Measurements from ENCODE around the gene EMP1. TPM values are rescaled to one million over a fixed set of nuclear protein-coding genes. Genes with fewer than 3 reads are reported as not detected.

EMP1 gene
- total and polyA plus RNA-seq, 9 of the 15 experiments (the other 6 are each of a cell fraction or from before 2014, with no cell fraction given) = 0.10 to 0.60 TPM; not detected in 7

GRCh38 chr12:13248964-13249363, 52.4 kb downstream of the EMP1 start (continued):
- no peak for TF ChIP-seq SMAD4 (CRISPR knock-in tag; conservative IDR thresholded peaks at IDR 0.05)

- DNase-seq (ENCODE audit: extremely low read depth in 1 of 4, low spot score in 3 of 4) (no peak), FAIRE-seq (no peak), ATAC-seq (no peak)
- H3K4me2 ChIP-seq (ENCODE audit: insufficient read depth, low read length) = no peak overlapping the region
- H2AFZ ChIP-seq (ENCODE audit: low read depth, low read length) = no peak overlapping the region
- WGBS (ENCODE audit: insufficient coverage, low coverage, missing lambda C conversion rate) = 0% methylated on average over 1 of the region's 1 CpG
- H3K27me3 ChIP-seq (ENCODE audit: control insufficient read depth in 2 of 2, insufficient read depth in 2 of 2, low read length in 2 of 2) = no peaks in the 10 kb centered on the region
- H3K9ac ChIP-seq (ENCODE audit: insufficient read depth in 1 of 2, low read depth in 2 of 2, low read length in 2 of 2) = no peak overlapping the region
- no peak overlapping the region for H3K4me3 ChIP-seq
- H4K20me1 ChIP-seq (replicated peaks; ENCODE audit: control insufficient read depth, insufficient read depth, low read length) = no peaks in the 10 kb centered on the region
- ChIA-PET CTCF (ENCODE audit: low intra/inter-chr PET ratio) (no interaction called here), POLR2A (no interaction called here)
- in situ Hi-C loops (cut with MboI) (no loop called here), intact Hi-C loops (cut with micrococcal nuclease) (loop anchor here (10.0 kb wide), 1 partner anchor 74 kb away; no protein-coding TSS in a partner anchor)
- H3K9me1 ChIP-seq (ENCODE audit: control insufficient read depth, insufficient read depth, low read length) = no peaks in the 10 kb centered on the region
- no peaks in the 10 kb centered on the region for H3K4me1 ChIP-seq (replicated peaks in 1 of 2; ENCODE audit: control insufficient read depth in 2 of 2, insufficient read depth in 2 of 2, low read length in 2 of 2)
- H3K27ac ChIP-seq (ENCODE audit: extremely low read depth, low read depth, low read length) = no peak overlapping the region
- H3K79me2 ChIP-seq (ENCODE audit: control insufficient read depth, insufficient read depth, low read length) = no peaks in the 10 kb centered on the region
- no peaks in the 10 kb centered on the region for H3K9me3 ChIP-seq (replicated peaks; ENCODE audit: control insufficient read depth, insufficient read depth, low read depth, low read length)
- H3K36me3 ChIP-seq (ENCODE audit: control insufficient read depth, insufficient read depth, low read length) = no peaks in the 10 kb centered on the region
- BruUV-seq (replicated peaks) = no TSS peak
- TF ChIP-seq ETV5 (CRISPR knock-in tag; IDR thresholded peaks at IDR 0.05; ENCODE audit: low read depth) = no peak
- no peak for TF ChIP-seq NFYB (IDR thresholded peaks at IDR 0.05; ENCODE audit: extremely low read depth, insufficient read length)
- no peak for TF ChIP-seq RHOXF2B (CRISPR knock-in tag; conservative IDR thresholded peaks at IDR 0.05)
- no peak for TF ChIP-seq MITF (IDR thresholded peaks at IDR 0.05)
- TF ChIP-seq, protein P1, sequence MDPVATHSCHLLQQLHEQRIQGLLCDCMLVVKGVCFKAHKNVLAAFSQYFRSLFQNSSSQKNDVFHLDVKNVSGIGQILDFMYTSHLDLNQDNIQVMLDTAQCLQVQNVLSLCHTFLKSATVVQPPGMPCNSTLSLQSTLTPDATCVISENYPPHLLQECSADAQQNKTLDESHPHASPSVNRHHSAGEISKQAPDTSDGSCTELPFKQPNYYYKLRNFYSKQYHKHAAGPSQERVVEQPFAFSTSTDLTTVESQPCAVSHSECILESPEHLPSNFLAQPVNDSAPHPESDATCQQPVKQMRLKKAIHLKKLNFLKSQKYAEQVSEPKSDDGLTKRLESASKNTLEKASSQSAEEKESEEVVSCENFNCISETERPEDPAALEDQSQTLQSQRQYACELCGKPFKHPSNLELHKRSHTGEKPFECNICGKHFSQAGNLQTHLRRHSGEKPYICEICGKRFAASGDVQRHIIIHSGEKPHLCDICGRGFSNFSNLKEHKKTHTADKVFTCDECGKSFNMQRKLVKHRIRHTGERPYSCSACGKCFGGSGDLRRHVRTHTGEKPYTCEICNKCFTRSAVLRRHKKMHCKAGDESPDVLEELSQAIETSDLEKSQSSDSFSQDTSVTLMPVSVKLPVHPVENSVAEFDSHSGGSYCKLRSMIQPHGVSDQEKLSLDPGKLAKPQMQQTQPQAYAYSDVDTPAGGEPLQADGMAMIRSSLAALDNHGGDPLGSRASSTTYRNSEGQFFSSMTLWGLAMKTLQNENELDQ (CRISPR knock-in tag; IDR thresholded peaks at IDR 0.05; ENCODE audit: borderline replicate concordance) = no peak
- TF ChIP-seq, protein P2, sequence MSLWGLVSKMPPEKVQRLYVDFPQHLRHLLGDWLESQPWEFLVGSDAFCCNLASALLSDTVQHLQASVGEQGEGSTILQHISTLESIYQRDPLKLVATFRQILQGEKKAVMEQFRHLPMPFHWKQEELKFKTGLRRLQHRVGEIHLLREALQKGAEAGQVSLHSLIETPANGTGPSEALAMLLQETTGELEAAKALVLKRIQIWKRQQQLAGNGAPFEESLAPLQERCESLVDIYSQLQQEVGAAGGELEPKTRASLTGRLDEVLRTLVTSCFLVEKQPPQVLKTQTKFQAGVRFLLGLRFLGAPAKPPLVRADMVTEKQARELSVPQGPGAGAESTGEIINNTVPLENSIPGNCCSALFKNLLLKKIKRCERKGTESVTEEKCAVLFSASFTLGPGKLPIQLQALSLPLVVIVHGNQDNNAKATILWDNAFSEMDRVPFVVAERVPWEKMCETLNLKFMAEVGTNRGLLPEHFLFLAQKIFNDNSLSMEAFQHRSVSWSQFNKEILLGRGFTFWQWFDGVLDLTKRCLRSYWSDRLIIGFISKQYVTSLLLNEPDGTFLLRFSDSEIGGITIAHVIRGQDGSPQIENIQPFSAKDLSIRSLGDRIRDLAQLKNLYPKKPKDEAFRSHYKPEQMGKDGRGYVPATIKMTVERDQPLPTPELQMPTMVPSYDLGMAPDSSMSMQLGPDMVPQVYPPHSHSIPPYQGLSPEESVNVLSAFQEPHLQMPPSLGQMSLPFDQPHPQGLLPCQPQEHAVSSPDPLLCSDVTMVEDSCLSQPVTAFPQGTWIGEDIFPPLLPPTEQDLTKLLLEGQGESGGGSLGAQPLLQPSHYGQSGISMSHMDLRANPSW (CRISPR knock-in tag; IDR thresholded peaks at IDR 0.05) = no peak
- TF ChIP-seq POU5F1 (IDR thresholded peaks at IDR 0.05; ENCODE audit: borderline replicate concordance, low read depth, low read length, partially characterized antibody) = no peak
- TF ChIP-seq, protein P3, sequence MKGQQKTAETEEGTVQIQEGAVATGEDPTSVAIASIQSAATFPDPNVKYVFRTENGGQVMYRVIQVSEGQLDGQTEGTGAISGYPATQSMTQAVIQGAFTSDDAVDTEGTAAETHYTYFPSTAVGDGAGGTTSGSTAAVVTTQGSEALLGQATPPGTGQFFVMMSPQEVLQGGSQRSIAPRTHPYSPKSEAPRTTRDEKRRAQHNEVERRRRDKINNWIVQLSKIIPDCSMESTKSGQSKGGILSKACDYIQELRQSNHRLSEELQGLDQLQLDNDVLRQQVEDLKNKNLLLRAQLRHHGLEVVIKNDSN (CRISPR knock-in tag; IDR thresholded peaks at IDR 0.05) = no peak
- TF ChIP-seq TCFL5 (CRISPR knock-in tag; conservative IDR thresholded peaks at IDR 0.05) = no peak
- TF ChIP-seq POLR2AphosphoS5 (IDR thresholded peaks at IDR 0.05; ENCODE audit: control insufficient read depth, insufficient read depth, low read depth, low read length) = no peak
Observed at GRCh38 chr12:13250416-13250815, 53.9 kb downstream of the EMP1 start.
